Left ventricle myocardium superior (tissue), 1 donor: ENCODE results near the gene GON4L. TPM values are rescaled to one million over a fixed set of nuclear protein-coding genes. Genes with fewer than 3 reads are reported as not detected.
"Not testable (repeated sequence)": the region's sequence is repeated elsewhere in the genome, so short reads cannot be mapped to it uniquely, and the experiment has no call there.

Experiments
- ATAC-seq: fragments of 200-7000 bp; cut with Tn5 transposase; one replicate; pipeline ENCODE4 v1.9.1; 2020; ENCODE audit warnings: mild to moderate bottlenecking, moderate library complexity
- DNase-seq: peaks from one replicate; pipeline ENCODE4 v3.0.0-alpha.2; 2020
- intact Hi-C: fragments of 100-400 bp; cut with micrococcal nuclease; formaldehyde crosslinking; loops from one replicate; pipeline ENCODE4 v1.11.0; 2022
- long read RNA-seq: library from polyadenylated mRNA; unstranded; transcript quantifications from one replicate; pipeline ENCODE4 v2.0.0, GENCODE V29; 2021
- total RNA-seq: library from RNA; stranded (reverse); fragmentation: NEBNext Ultra II Directional; extraction: Animal tissue kit (Norgen Biotek cat#: 25700); gene quantifications from one replicate; pipeline ENCODE4 v1.2.1, GENCODE V29; 2021
- donor health status: DM: no; HTN: yes; CAD: no; lungs with severe emphysema.

The GON4L gene
- 20.3 TPM for total RNA-seq
- long read RNA-seq, partial matches to known transcripts: 7 of 13 reads
- long read RNA-seq, other reads (novel, unspliced or antisense): 6 of 13 reads

GRCh38 chr1:155856975-155857930 lies at the start of gene GON4L:
TSS of gene GON4L (minus strand) at chr1:155857214. CDS start at chr1:155853780, 3,434 bp downstream.
- intact Hi-C loops: no loop called here
- ATAC-seq (peak; percentile 69), DNase-seq (peak; percentile 92)

GRCh38 chr1:155904261-155904660 lies 47.2 kb upstream of the GON4L start:
- no peak for DNase-seq
- intact Hi-C loops: no loop called here
- ATAC-seq: no peak

- intact Hi-C loops: no loop called here
- ATAC-seq: no peak
- DNase-seq: no peak
Observed at GRCh38 chr1:155900161-155900560, 43.1 kb upstream of the GON4L start.

- intact Hi-C loops: no loop called here
- DNase-seq (no peak), ATAC-seq (no peak)
Observed at GRCh38 chr1:155899683-155900082, 42.7 kb upstream of the GON4L start.

DNA sequence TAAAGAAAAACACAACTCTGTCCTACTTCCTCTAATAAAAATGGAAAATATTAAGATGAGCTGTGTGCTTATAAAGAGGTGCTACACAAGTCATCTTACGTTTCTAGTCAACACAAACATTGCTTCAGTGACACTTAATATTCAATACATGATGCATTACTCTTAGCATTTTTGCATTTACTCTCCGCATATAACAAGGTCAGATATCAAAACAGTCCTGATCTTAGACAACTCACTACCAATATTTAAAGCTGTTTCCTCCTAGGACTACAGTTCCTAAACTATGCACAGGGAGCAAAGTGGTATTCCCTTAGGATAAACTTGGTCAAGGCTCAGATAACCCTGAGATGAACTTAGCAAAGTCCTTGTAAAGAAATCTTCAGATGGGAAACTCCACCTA lies 41.9 kb upstream of the GON4L start:
- no peak for ATAC-seq
- intact Hi-C loops: no loop called here
- DNase-seq: no peak

GRCh38 chr1:155897746-155898145 lies 40.7 kb upstream of the GON4L start:
- ATAC-seq (no peak), DNase-seq (no peak)
- intact Hi-C loops: no loop called here

GRCh38 chr1:155896476-155896875 lies 39.5 kb upstream of the GON4L start:
- ATAC-seq, intact Hi-C loops, DNase-seq: not testable (repeated sequence)

GRCh38 chr1:155895617-155896016 lies 38.6 kb upstream of the GON4L start:
- intact Hi-C loops, DNase-seq, ATAC-seq: not testable (repeated sequence)

GRCh38 chr1:155893389-155894142 lies 36.6 kb upstream of the GON4L start:
- intact Hi-C loops: no loop called here
- DNase-seq: no peak

DNA sequence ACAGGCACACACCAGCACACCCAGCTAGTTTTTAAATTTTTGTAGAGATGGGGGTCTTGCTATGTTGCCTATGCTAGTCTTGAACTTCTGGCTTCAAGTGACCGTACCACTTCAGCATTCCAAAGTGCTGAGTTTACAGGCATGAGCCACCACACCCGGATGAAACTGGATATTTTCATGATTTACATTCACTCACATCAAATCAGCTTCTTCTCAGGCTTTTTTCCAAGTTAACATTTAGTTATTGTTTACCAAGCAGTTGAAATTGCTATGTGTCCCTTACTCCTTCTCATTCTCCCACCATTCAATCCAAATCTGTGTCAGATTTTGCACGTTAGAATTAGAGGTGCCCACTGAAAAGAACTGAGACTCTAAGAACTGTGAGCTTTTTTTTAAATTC lies 35.8 kb upstream of the GON4L start:
- no peak for ATAC-seq
- intact Hi-C loops: no loop called here
- no peak for DNase-seq

More at GRCh38 chr1:155893389-155894142, 36.6 kb upstream of the GON4L start:
- peak; percentile 80 for ATAC-seq

GRCh38 chr1:155890251-155890650 lies 33.2 kb upstream of the GON4L start:
- ATAC-seq (no peak), DNase-seq (no peak)
- intact Hi-C loops: no loop called here

DNA sequence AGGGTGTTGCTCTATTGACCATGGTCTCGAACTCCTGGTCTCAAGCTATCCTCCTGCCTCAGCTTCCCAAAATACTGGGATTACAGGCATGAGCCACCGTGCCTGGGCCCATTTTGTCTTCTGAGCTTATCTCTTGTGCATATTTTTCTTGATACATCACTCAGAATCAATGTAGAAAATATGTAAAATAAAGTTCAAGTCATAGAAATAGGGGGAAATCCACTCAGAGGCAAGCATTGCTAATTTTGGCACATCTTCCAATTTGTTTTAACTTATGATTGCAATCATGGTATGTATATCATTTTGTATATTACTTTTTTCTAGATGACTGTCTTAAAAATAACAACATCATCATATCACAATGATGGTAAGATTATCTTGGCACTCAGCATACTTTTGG lies 32.6 kb upstream of the GON4L start:
- DNase-seq: no peak
- intact Hi-C loops: no loop called here
- no peak for ATAC-seq

DNA sequence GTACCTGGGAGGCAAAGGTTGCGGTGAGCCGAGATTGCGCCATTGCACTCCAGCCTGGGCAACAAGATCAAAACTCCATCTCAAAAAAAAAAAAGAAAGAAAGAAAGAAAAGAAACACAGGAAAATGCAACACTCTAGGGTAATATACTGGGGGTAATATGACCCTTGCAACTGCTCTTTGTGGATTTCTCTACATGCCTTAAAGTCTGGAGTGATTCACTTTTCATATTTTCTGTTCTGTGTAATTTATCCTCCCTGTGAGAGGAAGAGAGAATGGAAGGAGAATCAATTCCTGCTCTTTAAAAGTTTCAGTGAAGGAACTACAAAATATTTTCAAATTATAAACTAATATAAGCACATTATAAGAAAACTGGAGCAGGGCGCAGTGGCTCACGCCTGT lies 31.5 kb upstream of the GON4L start:
- ATAC-seq: no peak
- intact Hi-C loops: no loop called here

DNA sequence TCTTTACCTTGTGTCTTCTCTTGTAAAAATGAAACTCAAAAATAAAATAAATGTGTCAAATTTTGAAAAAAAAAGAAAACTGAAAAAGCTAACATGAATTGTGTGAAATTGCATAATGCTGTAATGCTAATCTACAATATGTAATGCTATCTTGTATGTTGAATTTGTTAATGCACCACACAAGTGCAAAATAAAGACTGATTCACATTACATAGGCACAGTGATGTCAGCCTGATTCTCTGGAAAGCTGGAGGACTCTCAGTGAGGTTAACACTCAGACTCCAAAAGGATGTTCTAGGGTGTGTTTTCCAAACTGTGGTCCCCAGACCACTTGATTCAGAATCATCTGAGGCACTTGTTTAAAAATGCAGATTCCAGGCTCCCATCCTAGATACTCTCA lies 28.0 kb upstream of the GON4L start:
- intact Hi-C loops: no loop called here
- DNase-seq (no peak), ATAC-seq (no peak)

More for the DNA sequence above, 31.5 kb upstream of the GON4L start:
- DNase-seq: no peak

- DNase-seq: no peak
- intact Hi-C loops: no loop called here
- no peak for ATAC-seq
Observed at GRCh38 chr1:155884031-155884960, 27.3 kb upstream of the GON4L start.

DNA sequence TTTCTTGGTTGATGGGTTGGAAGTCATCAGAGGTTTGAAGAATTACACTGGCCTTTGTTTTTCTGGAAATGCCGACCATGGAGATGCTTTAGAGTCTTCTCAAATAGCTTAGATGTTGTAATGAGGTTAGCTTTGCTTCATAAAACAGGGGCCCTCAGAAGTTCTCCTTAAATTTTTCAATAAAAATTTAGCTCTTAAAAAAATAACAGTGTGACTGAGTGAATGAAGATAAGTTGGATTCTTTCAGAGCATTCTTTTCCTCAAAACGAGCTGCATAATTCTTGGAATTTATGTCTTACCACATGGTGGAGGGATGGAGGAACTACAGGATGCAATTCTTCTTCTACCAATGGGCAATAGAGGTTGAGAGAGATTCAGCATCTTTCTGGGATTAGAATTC lies 25.8 kb upstream of the GON4L start:
- ATAC-seq: no peak
- intact Hi-C loops: no loop called here
- DNase-seq: no peak

GRCh38 chr1:155882235-155882634 lies 25.2 kb upstream of the GON4L start:
- ATAC-seq: no peak
- DNase-seq: no peak
- intact Hi-C loops: no loop called here

GRCh38 chr1:155880950-155881349 lies 23.9 kb upstream of the GON4L start:
- intact Hi-C loops: no loop called here
- DNase-seq (no peak), ATAC-seq (no peak)

GRCh38 chr1:155880251-155880650 lies 23.2 kb upstream of the GON4L start:
- intact Hi-C loops: no loop called here
- DNase-seq: no peak
- no peak for ATAC-seq
